ENCODE measurements around the gene SMIM45.

The SMIM45 gene

GRCh38 chr22:41928593-41929417 lies 23.1 kb upstream of the SMIM45 start:
- Histone ChIP-seq H3K36me3 (ENCODE audit: insufficient read depth, low read length) (no peaks in the 10 kb centered on the region), H3K9me2 (ENCODE audit: insufficient read depth, low read length) (no peaks in the 10 kb centered on the region), H3K4me2 (ENCODE audit: low read length) (no peak overlapping the region), H3K9me3 (ENCODE audit: low read length) (no peaks in the 10 kb centered on the region), H3K4me3 (ENCODE audit: low read length) (no peak overlapping the region), H3K9ac (ENCODE audit: low read length) (no peak overlapping the region), H3F3A (ENCODE audit: insufficient read depth, low read length, poor library complexity, severe bottlenecking) (no peaks in the 10 kb centered on the region), H3K79me2 (replicated peaks; ENCODE audit: insufficient read depth, low read length) (no peaks in the 10 kb centered on the region), H4K20me1 (ENCODE audit: insufficient read depth) (no peaks in the 10 kb centered on the region), H2AFZ (ENCODE audit: low read depth, low read length) (no peak overlapping the region), H3K27me3 (ENCODE audit: insufficient read depth, low read depth, low read length) (peaks cover 20% of the 10 kb centered on the region), H3K27ac (ENCODE audit: low read length) (no peak overlapping the region)
- TF ChIP-seq TAF1 (IDR thresholded peaks at IDR 0.05; ENCODE audit: low read depth): no peak

- TF ChIP-seq EP300 (conservative IDR thresholded peaks at IDR 0.05; ENCODE audit: poor library complexity, severe bottlenecking): no peak
- TF ChIP-seq REST (IDR thresholded peaks at IDR 0.05; ENCODE audit: borderline replicate concordance): no peak
- no peak for TF ChIP-seq SMC3 (conservative IDR thresholded peaks at IDR 0.05; ENCODE audit: poor library complexity)
- TF ChIP-seq RAD21 (conservative IDR thresholded peaks at IDR 0.05): no peak
- no peak for TF ChIP-seq CTCF (IDR thresholded peaks at IDR 0.05; ENCODE audit: poor library complexity, severe bottlenecking)
- TF ChIP-seq POLR2AphosphoS5 (IDR thresholded peaks at IDR 0.05): no peak
- no peak for TF ChIP-seq EZH2 (IDR thresholded peaks at IDR 0.05; ENCODE audit: borderline replicate concordance, insufficient read depth, low read length, poor library complexity, severe bottlenecking)
- TF ChIP-seq TAF1 (IDR thresholded peaks at IDR 0.05; ENCODE audit: low read depth): no peak
- TF ChIP-seq MXI1 (conservative IDR thresholded peaks at IDR 0.05; ENCODE audit: poor library complexity, severe bottlenecking): no peak
- Histone ChIP-seq H4K20me1 (ENCODE audit: insufficient read depth) (no peaks in the 10 kb centered on the region), H3K27ac (ENCODE audit: low read length) (no peak overlapping the region), H3K9me2 (ENCODE audit: insufficient read depth, low read length) (no peaks in the 10 kb centered on the region), H3K27me3 (ENCODE audit: insufficient read depth, low read depth, low read length) (peaks cover 20% of the 10 kb centered on the region), H3K4me2 (ENCODE audit: low read length) (no peak overlapping the region), H3F3A (ENCODE audit: insufficient read depth, low read length, poor library complexity, severe bottlenecking) (no peaks in the 10 kb centered on the region), H3K36me3 (ENCODE audit: insufficient read depth, low read length) (no peaks in the 10 kb centered on the region), H3K9me3 (ENCODE audit: low read length) (no peaks in the 10 kb centered on the region), H3K4me3 (ENCODE audit: low read length) (no peak overlapping the region), H2AFZ (ENCODE audit: low read depth, low read length) (no peak overlapping the region), H3K79me2 (replicated peaks; ENCODE audit: insufficient read depth, low read length) (no peaks in the 10 kb centered on the region), H3K9ac (ENCODE audit: low read length) (no peak overlapping the region)
Measured at GRCh38 chr22:41929418-41929810, 22.5 kb upstream of the SMIM45 start.

Measured in neural cell (in vitro differentiated cells).